Endothelial cell of umbilical vein (primary cell): ENCODE data around the gene SLC10A2. TPM values are rescaled to one million over a fixed set of nuclear protein-coding genes. Genes with fewer than 3 reads are reported as not detected.

ENCODE experiments used
- BruUV-seq: library from RNA; stranded (reverse); fragments of 400-500 nt; replicated peaks from 2 replicates; lab custom pipeline; 2021; lab: Mats Ljungman, UMichigan
- CTCF ChIA-PET: fragments of 300-600, 350-600 bp; sonication (Branson Sonifier 250); formaldehyde crosslinking; loops from one replicate; lab custom pipeline; 2021; ENCODE audit warnings: antibody characterized with exemption, inconsistent platforms; lab: Charles Lee
- POLR2A ChIA-PET: fragments of 300-600, 350-600 bp; sonication (Branson Sonifier 250); formaldehyde crosslinking; loops from one replicate; lab custom pipeline; 2021; ENCODE audit warnings: antibody characterized with exemption, inconsistent platforms; lab: Charles Lee
- DNase-seq: peaks from one replicate; pipeline ENCODE4 v3.0.0-alpha.2; 2011; ENCODE audit warnings: low read depth, low spot score
- FAIRE-seq: peaks from 2 replicates; lab custom pipeline; 2011; peaks lifted over from hg19 to GRCh38; lab: Jason Lieb, UNC
- H2AFZ ChIP-seq: 2 replicates; pipeline ENCODE4 v1.6.0; 2012; ENCODE audit warnings: low read depth, low read length, control low read depth, inconsistent platforms
- H3K27ac ChIP-seq: 2 replicates; pipeline ENCODE4 v1.5.1; 2011; ENCODE audit warnings: low read depth, mild to moderate bottlenecking, control low read depth, low read length, moderate library complexity; ENCODE audit not compliant: insufficient read depth
- H3K27me3 ChIP-seq, 2 experiments: 2 replicates each; pipeline versions ENCODE4 v1.6.0 to v1.6.1; 2011; ENCODE audit warnings: low read length in 2 of 2, mixed read lengths in 1 of 2; ENCODE audit not compliant: control insufficient read depth in 2 of 2, insufficient read depth in 2 of 2
- H3K36me3 ChIP-seq, 2 experiments: 2 replicates in 1 of 2; 3 replicates in 1 of 2; pipeline ENCODE4 v1.5.1; 2011; ENCODE audit warnings: low read length in 2 of 2, mild to moderate bottlenecking in 1 of 2, moderate library complexity in 1 of 2; ENCODE audit not compliant: control insufficient read depth in 2 of 2, insufficient read depth in 2 of 2; ENCODE audit errors: extremely low read depth in 1 of 2
- H3K4me1 ChIP-seq: 3 replicates; pipeline ENCODE4 v1.5.1; 2011; ENCODE audit warnings: mild to moderate bottlenecking, low read length; ENCODE audit not compliant: control insufficient read depth, insufficient read depth; ENCODE audit errors: extremely low read depth
- H3K4me2 ChIP-seq: 2 replicates; pipeline ENCODE4 v1.6.1; 2011; ENCODE audit warnings: low read length, control low read depth, mixed read lengths; ENCODE audit not compliant: insufficient read depth
- H3K4me3 ChIP-seq, 3 experiments: fragments of 200-600 bp in 1 of 3; sonication (generic), shearing (Covaris generic) in 1 of 3; replicated peaks in 1 of 3; 2 replicates each; pipeline ENCODE4 v1.5.1; 2011 to 2016; ENCODE audit warnings: control low read depth in 3 of 3, low read length in 3 of 3, mild to moderate bottlenecking in 2 of 3, inconsistent platforms in 1 of 3, low read depth in 1 of 3, moderate library complexity in 1 of 3; ENCODE audit not compliant: insufficient read depth in 1 of 3
- H3K79me2 ChIP-seq: 2 replicates; pipeline ENCODE4 v1.6.0; 2012; ENCODE audit warnings: low read length, inconsistent platforms; ENCODE audit not compliant: control insufficient read depth, insufficient read depth
- H3K9ac ChIP-seq: replicated peaks from 2 replicates; pipeline ENCODE3; 2011; ENCODE audit warnings: low read length, control low read depth; ENCODE audit not compliant: insufficient read depth; ENCODE audit errors: extremely low read depth
- H3K9me1 ChIP-seq: replicated peaks from 3 replicates; pipeline ENCODE4 v1.6.0; 2011; ENCODE audit warnings: mild to moderate bottlenecking, low read length; ENCODE audit not compliant: control insufficient read depth, insufficient read depth; ENCODE audit errors: extremely low read depth
- H3K9me3 ChIP-seq: replicated peaks from 2 replicates; pipeline ENCODE4 v1.5.1; 2012; ENCODE audit warnings: low read length, inconsistent platforms; ENCODE audit not compliant: control insufficient read depth, insufficient read depth
- H4K20me1 ChIP-seq: replicated peaks from 2 replicates; pipeline ENCODE3; 2011; ENCODE audit warnings: mild to moderate bottlenecking, low read length; ENCODE audit not compliant: control insufficient read depth, insufficient read depth; ENCODE audit errors: extremely low read depth
- EZH2 ChIP-seq: IDR thresholded peaks from 2 replicates; pipeline ENCODE4 v1.6.1; 2012; ENCODE audit warnings: borderline replicate concordance, low read depth, mild to moderate bottlenecking, moderate library complexity, low read length, inconsistent platforms; ENCODE audit not compliant: severe bottlenecking
- FOS ChIP-seq: IDR thresholded peaks from 2 replicates; pipeline ENCODE4 v1.6.1; 2011; ENCODE audit warnings: mild to moderate bottlenecking, low read length, moderate library complexity, borderline replicate concordance; ENCODE audit not compliant: insufficient read depth
- GATA2 ChIP-seq: IDR thresholded peaks from 2 replicates; pipeline ENCODE4 v1.7.0; 2011; ENCODE audit warnings: low read depth, mild to moderate bottlenecking, moderate library complexity, mixed read lengths, low read length; ENCODE audit not compliant: insufficient read length, insufficient read depth
- JUN ChIP-seq: IDR thresholded peaks from 2 replicates; pipeline ENCODE4 v1.6.1; 2011; ENCODE audit warnings: borderline replicate concordance, low read depth; ENCODE audit not compliant: insufficient read length, insufficient read depth
- MYC ChIP-seq: IDR thresholded peaks from one replicate; pipeline ENCODE4 v1.6.1; 2011; ENCODE audit warnings: mild to moderate bottlenecking, low read depth, low read length
- POLR2A ChIP-seq: IDR thresholded peaks from 2 replicates; pipeline ENCODE4 v1.6.1; 2012; ENCODE audit warnings: low read depth, mild to moderate bottlenecking, control low read depth, low read length
- POLR2AphosphoS5 ChIP-seq: IDR thresholded peaks from 2 replicates; pipeline ENCODE4 v1.6.1; 2012; ENCODE audit warnings: low read depth, mild to moderate bottlenecking, control low read depth, low read length, moderate library complexity; ENCODE audit not compliant: insufficient read depth
- dilution Hi-C: fragments of 300-500 bp; cut with MboI; formaldehyde crosslinking; loops from one replicate; pipeline ENCODE4 v1.15.0; 2019; ENCODE audit warnings: low sequenced_read_pairs; ENCODE audit not compliant: extremely low pct_ligation_motif_present
- intact Hi-C: fragments of 100-400 bp; cut with micrococcal nuclease; formaldehyde crosslinking; loops from one replicate; pipeline ENCODE4 v1.10.0; 2022
- polyA plus RNA-seq, 4 experiments: library from polyadenylated mRNA; depleted of rRNA in 3 of 4; stranded (reverse) in 3 of 4; unstranded in 1 of 4; fragments of >200 nt; gene quantifications; 2 replicates each; pipeline versions ENCODE4 v1.2.1 to v1.2.3, GENCODE V29; 2011 to 2012; ENCODE audit warnings: missing spikeins in 1 of 4
- total RNA-seq: library from RNA; stranded (reverse); gene quantifications from 2 replicates; pipeline ENCODE4 v1.2.3, GENCODE V29; 2021
- TF ChIP-seq, protein P1 (sequence below), 2 donors: IDR thresholded peaks; 1 replicate in 1 of 2; 2 replicates in 1 of 2; pipeline ENCODE4 v1.5.1; 2011; ENCODE audit warnings: low read length in 2 of 2, mild to moderate bottlenecking in 2 of 2, moderate library complexity in 2 of 2, control low read depth in 1 of 2, inconsistent platforms in 1 of 2, low read depth in 1 of 2; ENCODE audit not compliant: insufficient read depth in 1 of 2; ENCODE audit errors: extremely low read depth in 1 of 2
- TF ChIP-seq, protein P2 (sequence below): IDR thresholded peaks from 2 replicates; pipeline ENCODE4 v1.6.1; 2011; ENCODE audit not compliant: insufficient read depth, insufficient read length

The SLC10A2 gene
- total and polyA plus RNA-seq, 2 donors (not counting 3 experiments of a cell fraction or from before 2014, with no cell fraction given) = not detected

DNA sequence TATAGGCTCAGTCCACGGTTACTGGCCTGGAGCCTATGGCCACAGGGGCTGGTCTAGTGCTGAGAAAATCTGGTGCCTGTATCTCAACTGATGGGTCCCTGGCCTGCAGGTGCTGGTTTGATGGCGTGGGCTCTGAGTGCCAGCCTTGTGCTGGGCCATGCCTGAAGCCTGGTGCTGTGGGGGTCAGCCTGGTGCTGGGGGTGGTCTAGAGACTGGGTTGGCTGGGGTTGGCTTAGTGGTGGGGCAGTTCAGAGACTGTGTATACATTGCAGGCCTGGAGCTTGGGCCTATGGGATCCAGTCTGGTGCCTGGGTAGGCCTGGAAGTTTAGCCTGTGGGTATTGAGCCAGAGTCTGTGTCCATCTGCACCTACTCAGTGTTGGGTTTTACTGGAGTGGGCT lies 36.4 kb downstream of the SLC10A2 start:
- no peaks in the 10 kb centered on the region for H4K20me1 ChIP-seq
- BruUV-seq = no TSS peak
- intact Hi-C loops (no loop called here), dilution Hi-C loops (no loop called here)
- no peak overlapping the region for H2AFZ ChIP-seq
- DNase-seq = no peak
- no peak for TF ChIP-seq EZH2
- no peak for TF ChIP-seq GATA2
- no peak overlapping the region for H3K27ac ChIP-seq
- no peak overlapping the region for H3K4me2 ChIP-seq
- CTCF ChIA-PET = no interaction called here
- no peaks in the 10 kb centered on the region for H3K9me1 ChIP-seq
- no peaks in the 10 kb centered on the region for H3K79me2 ChIP-seq
- H3K4me1 ChIP-seq = no peaks in the 10 kb centered on the region
- H3K36me3 ChIP-seq = no peaks in the 10 kb centered on the region
- POLR2A ChIA-PET = no interaction called here
- FAIRE-seq = no peak
- H3K9me3 ChIP-seq = peaks cover 5% of the 10 kb centered on the region
- H3K4me3 ChIP-seq = no peak overlapping the region
- H3K9ac ChIP-seq = no peak overlapping the region
- no peaks in the 10 kb centered on the region for H3K27me3 ChIP-seq

DNA sequence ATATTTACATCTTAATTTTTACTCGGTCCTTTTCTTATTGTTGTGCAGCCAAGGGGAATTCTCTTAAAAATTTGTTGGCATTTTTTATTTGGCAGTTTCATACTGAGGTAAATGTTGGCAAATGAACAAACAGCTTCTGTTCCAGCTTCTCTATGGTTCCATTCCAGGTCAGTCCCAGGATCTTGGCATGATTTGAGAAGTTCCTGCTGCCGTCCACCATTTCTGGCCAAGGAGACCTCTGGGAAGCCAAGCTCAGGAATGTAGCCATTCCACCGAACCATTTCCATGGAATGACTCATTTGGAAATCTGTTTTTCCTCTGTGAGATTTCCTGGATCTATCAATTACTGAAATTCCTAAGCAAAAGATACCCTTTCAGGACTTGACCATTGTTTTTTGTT lies 43.9 kb downstream of the SLC10A2 start:
- H3K36me3 ChIP-seq = no peaks in the 10 kb centered on the region
- dilution Hi-C loops = no loop called here
- FAIRE-seq = no peak
- H3K9me1 ChIP-seq = no peaks in the 10 kb centered on the region
- no peaks in the 10 kb centered on the region for H3K4me1 ChIP-seq
- intact Hi-C loops = no loop called here
- DNase-seq = no peak
- no peak overlapping the region for H3K4me3 ChIP-seq
- no peaks in the 10 kb centered on the region for H4K20me1 ChIP-seq
- ChIA-PET POLR2A (no interaction called here), CTCF (no interaction called here)
- H3K79me2 ChIP-seq = no peaks in the 10 kb centered on the region
- BruUV-seq = no TSS peak
- H3K27ac ChIP-seq = no peak overlapping the region
- H2AFZ ChIP-seq = no peak overlapping the region
- peaks cover 1% of the 10 kb centered on the region for H3K9me3 ChIP-seq
- no peak overlapping the region for H3K9ac ChIP-seq
- H3K4me2 ChIP-seq = no peak overlapping the region
- H3K27me3 ChIP-seq = no peaks in the 10 kb centered on the region
- TF ChIP-seq MYC (no peak), POLR2A (no peak), POLR2AphosphoS5 (no peak), GATA2 (no peak), FOS (no peak), EZH2 (no peak), JUN (no peak)
- TF ChIP-seq, protein P1, sequence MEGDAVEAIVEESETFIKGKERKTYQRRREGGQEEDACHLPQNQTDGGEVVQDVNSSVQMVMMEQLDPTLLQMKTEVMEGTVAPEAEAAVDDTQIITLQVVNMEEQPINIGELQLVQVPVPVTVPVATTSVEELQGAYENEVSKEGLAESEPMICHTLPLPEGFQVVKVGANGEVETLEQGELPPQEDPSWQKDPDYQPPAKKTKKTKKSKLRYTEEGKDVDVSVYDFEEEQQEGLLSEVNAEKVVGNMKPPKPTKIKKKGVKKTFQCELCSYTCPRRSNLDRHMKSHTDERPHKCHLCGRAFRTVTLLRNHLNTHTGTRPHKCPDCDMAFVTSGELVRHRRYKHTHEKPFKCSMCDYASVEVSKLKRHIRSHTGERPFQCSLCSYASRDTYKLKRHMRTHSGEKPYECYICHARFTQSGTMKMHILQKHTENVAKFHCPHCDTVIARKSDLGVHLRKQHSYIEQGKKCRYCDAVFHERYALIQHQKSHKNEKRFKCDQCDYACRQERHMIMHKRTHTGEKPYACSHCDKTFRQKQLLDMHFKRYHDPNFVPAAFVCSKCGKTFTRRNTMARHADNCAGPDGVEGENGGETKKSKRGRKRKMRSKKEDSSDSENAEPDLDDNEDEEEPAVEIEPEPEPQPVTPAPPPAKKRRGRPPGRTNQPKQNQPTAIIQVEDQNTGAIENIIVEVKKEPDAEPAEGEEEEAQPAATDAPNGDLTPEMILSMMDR (IDR thresholded peaks at IDR 0.05; ENCODE audit: extremely low read depth in 1 of 2, insufficient read depth in 1 of 2, low read depth in 1 of 2, low read length in 2 of 2) = no peak
- TF ChIP-seq, protein P2, sequence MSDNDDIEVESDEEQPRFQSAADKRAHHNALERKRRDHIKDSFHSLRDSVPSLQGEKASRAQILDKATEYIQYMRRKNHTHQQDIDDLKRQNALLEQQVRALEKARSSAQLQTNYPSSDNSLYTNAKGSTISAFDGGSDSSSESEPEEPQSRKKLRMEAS = no peak
